SK-N-SH (cell line): ENCODE results near the gene ZNF674. TPM values are rescaled to one million over a fixed set of nuclear protein-coding genes. Genes with fewer than 3 reads are reported as not detected.

Source experiments
- CTCF ChIA-PET: fragments of 300-600, 350-600 bp; formaldehyde crosslinking; extraction: SDS; loops from one replicate; lab custom pipeline; 2021; lab: Yijun Ruan, JAX
- POLR2A ChIA-PET: fragments of 350-600 bp; sonication (Branson Sonifier 250); formaldehyde crosslinking; extraction: SDS; loops from one replicate; lab custom pipeline; 2020; ENCODE audit warnings: antibody characterized with exemption, inconsistent platforms; lab: Yijun Ruan, JAX
- DNase-seq: peaks from one replicate; pipeline ENCODE4 v3.0.0; 2012
- H2AFZ ChIP-seq: fragments of 200-600 bp; sonication (generic); 2 replicates; pipeline ENCODE4 v1.8.1; 2016; ENCODE audit warnings: antibody characterized with exemption, mild to moderate bottlenecking, low read depth
- H3F3A ChIP-seq: fragments of 200-600 bp; sonication (generic); replicated peaks from 2 replicates; pipeline ENCODE3; 2016; ENCODE audit warnings: antibody characterized with exemption, mild to moderate bottlenecking; ENCODE audit not compliant: insufficient read depth
- H3K27ac ChIP-seq, 2 experiments: fragments of 200-500 bp in 1 of 2; fragments of 200-600 bp in 1 of 2; sonication (Bioruptor generic) in 1 of 2; sonication (generic), shearing (Covaris generic) in 1 of 2; 2 replicates each; pipeline versions ENCODE4 v1.5.1 to v1.6.1; 2014 to 2016; ENCODE audit warnings: low read depth in 2 of 2, inconsistent platforms in 1 of 2, low read length in 1 of 2, mild to moderate bottlenecking in 1 of 2, mixed read lengths in 1 of 2
- H3K27me3 ChIP-seq: fragments of 200-600 bp; sonication (generic), shearing (Covaris generic); 2 replicates; pipeline ENCODE4 v1.6.1; 2016; ENCODE audit warnings: mixed run types; ENCODE audit not compliant: insufficient read depth
- H3K36me3 ChIP-seq, 2 experiments: fragments of 200-500 bp in 1 of 2; fragments of 200-600 bp in 1 of 2; sonication (Bioruptor generic) in 1 of 2; sonication (generic) in 1 of 2; replicated peaks in 1 of 2; 2 replicates each; pipeline versions ENCODE3 to v1.5.1; 2014 to 2016; ENCODE audit warnings: low read length in 1 of 2, mild to moderate bottlenecking in 1 of 2; ENCODE audit not compliant: insufficient read depth in 2 of 2, control insufficient read depth in 1 of 2
- H3K4me1 ChIP-seq, 2 experiments: fragments of 200-500 bp in 1 of 2; fragments of 200-600 bp in 1 of 2; sonication (Bioruptor generic) in 1 of 2; sonication (generic), shearing (Covaris generic) in 1 of 2; 2 replicates each; pipeline versions ENCODE4 v1.5.1 to v1.6.1; 2014 to 2016; ENCODE audit warnings: low read depth in 1 of 2, low read length in 1 of 2, mixed run types in 1 of 2; ENCODE audit not compliant: insufficient read depth in 2 of 2, control insufficient read depth in 1 of 2
- H3K4me2 ChIP-seq: fragments of 200-600 bp; sonication (generic), shearing (Covaris generic); 2 replicates; pipeline ENCODE4 v1.6.1; 2017; ENCODE audit warnings: mixed run types
- H3K4me3 ChIP-seq, 2 experiments: fragments of 200-500 bp in 1 of 2; fragments of 200-600 bp in 1 of 2; sonication (Bioruptor generic) in 1 of 2; sonication (generic), shearing (Covaris generic) in 1 of 2; 2 replicates each; pipeline versions ENCODE4 v1.5.1 to v1.8.1; 2014 to 2016; ENCODE audit warnings: low read depth in 2 of 2, inconsistent platforms in 1 of 2, low read length in 1 of 2, mild to moderate bottlenecking in 1 of 2, mixed read lengths in 1 of 2, moderate library complexity in 1 of 2
- H3K79me2 ChIP-seq: fragments of 200-600 bp; sonication (generic); 2 replicates; pipeline ENCODE4 v1.8.1; 2017; ENCODE audit warnings: mild to moderate bottlenecking; ENCODE audit not compliant: insufficient read depth
- H3K9ac ChIP-seq: fragments of 200-600 bp; sonication (generic); 2 replicates; pipeline ENCODE4 v1.6.1; 2017; ENCODE audit warnings: mixed run types
- H3K9me2 ChIP-seq: fragments of 200-600 bp; sonication (generic); 2 replicates; pipeline ENCODE4 v1.6.1; 2017; ENCODE audit warnings: mixed run types
- H3K9me3 ChIP-seq: fragments of 200-600 bp; sonication (generic); 2 replicates; pipeline ENCODE4 v1.6.1; 2017; ENCODE audit warnings: mixed run types, mild to moderate bottlenecking, moderate library complexity
- H4K20me1 ChIP-seq: fragments of 200-600 bp; sonication (generic); 2 replicates; pipeline ENCODE4 v1.6.1; 2017; ENCODE audit warnings: mild to moderate bottlenecking, mixed run types; ENCODE audit not compliant: insufficient read depth
- EP300 ChIP-seq, 2 experiments: IDR thresholded peaks; 2 replicates each; pipeline versions ENCODE4 v1.4.0 to v1.6.1; 2012; ENCODE audit warnings: borderline replicate concordance in 1 of 2, low read depth in 1 of 2, low read length in 1 of 2
- GATA2 ChIP-seq: sonication (generic); formaldehyde crosslinking; IDR thresholded peaks from 2 replicates; pipeline ENCODE4 v1.5.0; 2020; ENCODE audit warnings: mild to moderate bottlenecking, missing genetic modification reagents
- JUND ChIP-seq: IDR thresholded peaks from 2 replicates; pipeline ENCODE4 v1.4.0; 2012
- NFIC ChIP-seq: IDR thresholded peaks from 2 replicates; pipeline ENCODE4 v1.4.0; 2012; ENCODE audit warnings: borderline replicate concordance
- PBX3 ChIP-seq: IDR thresholded peaks from 2 replicates; pipeline ENCODE4; 2012
- RAD21 ChIP-seq: IDR thresholded peaks from 2 replicates; pipeline ENCODE4 v1.6.1; 2012; ENCODE audit warnings: mild to moderate bottlenecking, low read length
- TCF12 ChIP-seq: IDR thresholded peaks from 2 replicates; pipeline ENCODE4 v1.4.0; 2012
- ZBTB33 ChIP-seq: IDR thresholded peaks from 2 replicates; pipeline ENCODE4 v1.4.0; 2012; ENCODE audit warnings: low read depth, borderline replicate concordance
- polyA plus RNA-seq, 3 experiments: library from polyadenylated mRNA; depleted of rRNA; stranded (reverse); fragments of >200 nt; gene quantifications; 2 replicates each; pipeline ENCODE4 v1.2.3, GENCODE V29; 2012
- TF ChIP-seq, protein P1 (sequence below): fragments of 150-350 bp; IDR thresholded peaks from 2 replicates; pipeline ENCODE4 v1.6.1; 2016; ENCODE audit warnings: mild to moderate bottlenecking, low read depth, low read length

ZNF674 gene
- polyA plus RNA-seq, 1 of the 3 experiments (the other 2 are of a cell fraction): 2.3 TPM

DNA sequence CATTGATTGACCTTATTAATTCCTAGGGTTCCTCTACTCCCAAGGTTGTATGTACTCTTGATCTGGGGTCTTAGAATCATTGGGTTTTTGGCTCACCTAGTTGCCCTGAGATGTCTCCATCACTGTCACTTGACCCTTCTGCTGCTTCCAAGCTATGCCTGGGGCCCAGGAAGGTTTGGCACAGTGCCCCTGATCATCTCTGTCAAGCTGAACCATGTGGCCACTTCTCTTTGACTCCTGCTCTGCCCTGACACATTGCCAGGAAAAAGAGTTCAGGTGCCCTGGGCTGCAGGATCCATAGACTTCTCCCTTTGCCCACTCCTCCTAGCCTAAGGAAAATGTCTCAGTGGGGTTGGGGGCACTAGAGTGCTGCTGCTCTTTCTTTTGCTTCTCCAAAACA, 24.4 kb upstream of the ZNF674 start:
- Histone ChIP-seq H3K9ac (no peak overlapping the region), H3K79me2 (no peaks in the 10 kb centered on the region), H3K4me3 (no peak overlapping the region), H3K27me3 (peaks cover 10% of the 10 kb centered on the region), H2AFZ (no peak overlapping the region), H3K36me3 (no peaks in the 10 kb centered on the region), H3K4me1 (peaks cover 0 to 5% of the 10 kb centered on the region in 2 experiments; a peak in 1 of 4 replicates), H3K4me2 (no peak overlapping the region), H3F3A (no peaks in the 10 kb centered on the region), H3K9me2 (no peaks in the 10 kb centered on the region), H3K9me3 (no peaks in the 10 kb centered on the region), H3K27ac (no peak overlapping the region), H4K20me1 (no peaks in the 10 kb centered on the region)
- TF ChIP-seq ZBTB33 (no peak), EP300 (IDR thresholded peaks at IDR 0.05; ENCODE audit: borderline replicate concordance in 1 of 2, low read depth in 1 of 2, low read length in 1 of 2) (no peak), TCF12 (no peak), GATA2 (CRISPR knock-in tag) (no peak), PBX3 (no peak), NFIC (no peak)
- TF ChIP-seq, protein P1, sequence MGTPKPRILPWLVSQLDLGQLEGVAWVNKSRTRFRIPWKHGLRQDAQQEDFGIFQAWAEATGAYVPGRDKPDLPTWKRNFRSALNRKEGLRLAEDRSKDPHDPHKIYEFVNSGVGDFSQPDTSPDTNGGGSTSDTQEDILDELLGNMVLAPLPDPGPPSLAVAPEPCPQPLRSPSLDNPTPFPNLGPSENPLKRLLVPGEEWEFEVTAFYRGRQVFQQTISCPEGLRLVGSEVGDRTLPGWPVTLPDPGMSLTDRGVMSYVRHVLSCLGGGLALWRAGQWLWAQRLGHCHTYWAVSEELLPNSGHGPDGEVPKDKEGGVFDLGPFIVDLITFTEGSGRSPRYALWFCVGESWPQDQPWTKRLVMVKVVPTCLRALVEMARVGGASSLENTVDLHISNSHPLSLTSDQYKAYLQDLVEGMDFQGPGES: no peak
- no peak for DNase-seq
- CTCF ChIA-PET: no interaction called here
- POLR2A ChIA-PET: no interaction called here

- Histone ChIP-seq H3K9me3 (no peaks in the 10 kb centered on the region), H3K9me2 (no peaks in the 10 kb centered on the region), H3K27ac (no peak overlapping the region), H4K20me1 (no peaks in the 10 kb centered on the region), H3K36me3 (no peaks in the 10 kb centered on the region), H3K4me3 (no peak overlapping the region), H2AFZ (no peak overlapping the region), H3K79me2 (no peaks in the 10 kb centered on the region), H3K4me1 (peaks cover 0 to 2% of the 10 kb centered on the region in 2 experiments; a peak in 1 of 4 replicates), H3K9ac (no peak overlapping the region), H3K4me2 (no peak overlapping the region), H3F3A (no peaks in the 10 kb centered on the region), H3K27me3 (peaks cover 13% of the 10 kb centered on the region)
- no peak for DNase-seq
- TF ChIP-seq JUND: no peak
- no peak for TF ChIP-seq NFIC
- TF ChIP-seq RAD21: no peak
- no peak for TF ChIP-seq PBX3
- ChIA-PET POLR2A (no interaction called here), CTCF (interaction anchor here (1.0 kb wide), 1 partner anchor 229 kb away, joined by 4 read pairs; no protein-coding TSS in a partner anchor)
Measured at GRCh38 chrX:46567388-46567787, 22.2 kb upstream of the ZNF674 start.
